ENCODE measurements around the gene SEC31A. TPM values are rescaled to one million over a fixed set of nuclear protein-coding genes. Genes with fewer than 3 reads are reported as not detected.

The SEC31A gene
- total RNA-seq, result 157 and 211 TPM in 2 replicates

GRCh38 chr4:82890901-82891706 is at the start of gene SEC31A:
SEC31A (minus strand) TSS chr4:82891153; CDS start chr4:82881936, 9,217 bp downstream.

GRCh38 chr4:82900411-82901182 is 9.6 kb upstream of the SEC31A start, which contains the start of gene THAP9:
THAP9 (plus strand) TSS chr4:82900735; CDS start chr4:82900803, 68 bp downstream.

GRCh38 chr4:82798168-82799005 is 92.6 kb downstream of the SEC31A start, which contains the start of gene SCD5:
SCD5 (minus strand) TSS chr4:82798796; CDS start chr4:82798537, 259 bp downstream.

Other genes with a start within 250 kb of the SEC31A start
- 7.5 and 47.6 TPM in 2 replicates for gene SCD5, start 92.4 kb downstream of the SEC31A start, total RNA-seq
- gene THAP9, start 9.6 kb upstream of the SEC31A start, total RNA-seq, result 5.5 and 5.6 TPM in 2 replicates
- 9.5 and 9.6 TPM in 2 replicates for gene LIN54, start 119.7 kb upstream of the SEC31A start, total RNA-seq
- 72.8 and 74.9 TPM in 2 replicates for gene COPS4, start 144.0 kb upstream of the SEC31A start, total RNA-seq
- 0.68 and 4.0 TPM in 2 replicates for gene PLAC8, start 223.6 kb upstream of the SEC31A start, total RNA-seq